Stimulated activated CD4-positive, alpha-beta T cell treated with anti-CD3 and anti-CD28 coated beads, Interleukin-2, amount 100 ng/mL, for 48 hours (primary cell): ENCODE measurements around the gene SPRED2.

ENCODE experiments used
- DNase-seq, 2 donors: peaks; one replicate each; pipeline ENCODE4 v3.0.0-alpha.2; 2020

The SPRED2 gene

GRCh38 chr2:65432227-65433190 lies at the start of gene SPRED2:
Gene SPRED2, minus strand, starts transcription at chr2:65432599. Its CDS starts 612 bp downstream, at chr2:65431987.
- DNase-seq = peak; percentile 51 to 62

GRCh38 chr2:65481961-65482360 lies 49.6 kb upstream of the SPRED2 start:
- DNase-seq = no peak

GRCh38 chr2:65479524-65479923 lies 47.1 kb upstream of the SPRED2 start:
- no peak for DNase-seq

- DNase-seq = no peak
Observed at GRCh38 chr2:65478498-65479135, 46.2 kb upstream of the SPRED2 start.

- no peak for DNase-seq
Observed at GRCh38 chr2:65477590-65477989, 45.2 kb upstream of the SPRED2 start.

- DNase-seq = no peak
Observed at GRCh38 chr2:65476778-65477177, 44.4 kb upstream of the SPRED2 start.

GRCh38 chr2:65475000-65475399 lies 42.6 kb upstream of the SPRED2 start:
- no peak for DNase-seq

- DNase-seq = no peak
Observed at GRCh38 chr2:65473045-65473444, 40.6 kb upstream of the SPRED2 start.

- no peak for DNase-seq
Observed at GRCh38 chr2:65471409-65471808, 39.0 kb upstream of the SPRED2 start.

GRCh38 chr2:65466551-65466950 lies 34.2 kb upstream of the SPRED2 start:
- DNase-seq = no peak

GRCh38 chr2:65465857-65466256 lies 33.5 kb upstream of the SPRED2 start:
- DNase-seq = no peak

- DNase-seq = no peak
Observed at GRCh38 chr2:65465124-65465523, 32.7 kb upstream of the SPRED2 start.

- DNase-seq = no peak
Observed at GRCh38 chr2:65464604-65465003, 32.2 kb upstream of the SPRED2 start.

GRCh38 chr2:65458999-65459398 lies 26.6 kb upstream of the SPRED2 start:
- no peak for DNase-seq

GRCh38 chr2:65456886-65457285 lies 24.5 kb upstream of the SPRED2 start:
- no peak for DNase-seq

- no peak for DNase-seq
Observed at GRCh38 chr2:65456064-65456463, 23.7 kb upstream of the SPRED2 start.

GRCh38 chr2:65453916-65454315 lies 21.5 kb upstream of the SPRED2 start:
- DNase-seq = no peak

GRCh38 chr2:65452150-65452895 lies 19.9 kb upstream of the SPRED2 start:
- no peak for DNase-seq

GRCh38 chr2:65450810-65451209 lies 18.4 kb upstream of the SPRED2 start:
- no peak for DNase-seq

- DNase-seq = no peak
Observed at GRCh38 chr2:65450393-65450792, 18.0 kb upstream of the SPRED2 start.

- DNase-seq = no peak
Observed at GRCh38 chr2:65443509-65444186, 11.2 kb upstream of the SPRED2 start.

GRCh38 chr2:65442420-65443020 lies 10.1 kb upstream of the SPRED2 start:
- no peak for DNase-seq
